OCI-LY1 (cell line): ENCODE results near the gene RNASE4.

Experiments
- H2AFZ ChIP-seq: fragments of 200-600 bp; sonication (generic), shearing (Covaris generic); 2 replicates; pipeline ENCODE4 v1.6.0; 2014; ENCODE audit warnings: antibody characterized with exemption, mild to moderate bottlenecking, low read length
- H3F3A ChIP-seq: fragments of 200-600 bp; sonication (generic), shearing (Covaris generic); 2 replicates; pipeline ENCODE4 v1.6.0; 2014; ENCODE audit warnings: mild to moderate bottlenecking, antibody characterized with exemption, low read length, moderate library complexity; ENCODE audit not compliant: insufficient read depth
- H3K27ac ChIP-seq: fragments of 200-600 bp; sonication (generic); 2 replicates; pipeline ENCODE4 v1.5.1; 2014; ENCODE audit warnings: low read length, mixed run types, mild to moderate bottlenecking, low read depth; ENCODE audit not compliant: poor library complexity, severe bottlenecking
- H3K27me3 ChIP-seq: fragments of 200-600 bp; sonication (generic); 2 replicates; pipeline ENCODE4 v1.6.0; 2014; ENCODE audit warnings: antibody characterized with exemption, mild to moderate bottlenecking, low read length, moderate library complexity; ENCODE audit not compliant: insufficient read depth
- H3K36me3 ChIP-seq: fragments of 200-600 bp; sonication (generic); 2 replicates; pipeline ENCODE4 v1.6.1; 2014; ENCODE audit warnings: mild to moderate bottlenecking, antibody characterized with exemption, low read length, moderate library complexity, mixed read lengths; ENCODE audit not compliant: insufficient read depth
- H3K4me1 ChIP-seq: fragments of 200-600 bp; sonication (generic); 2 replicates; pipeline ENCODE4 v1.5.1; 2014; ENCODE audit warnings: mild to moderate bottlenecking, low read length, moderate library complexity; ENCODE audit not compliant: insufficient read depth, severe bottlenecking
- H3K4me2 ChIP-seq: fragments of 200-600 bp; sonication (generic), shearing (Covaris generic); 2 replicates; pipeline ENCODE4 v1.6.1; 2014; ENCODE audit warnings: low read length
- H3K4me3 ChIP-seq: fragments of 200-600 bp; sonication (generic); 2 replicates; pipeline ENCODE4 v1.5.1; 2014; ENCODE audit warnings: low read length, low read depth, mild to moderate bottlenecking, mixed read lengths; ENCODE audit not compliant: poor library complexity, severe bottlenecking
- H3K79me2 ChIP-seq: fragments of 200-600 bp; shearing (Covaris generic); 2 replicates; pipeline ENCODE4 v1.6.1; 2016; ENCODE audit warnings: mixed run types, low read length, mixed read lengths; ENCODE audit not compliant: insufficient read depth
- H3K9ac ChIP-seq: fragments of 200-600 bp; sonication (generic), shearing (Covaris generic); 2 replicates; pipeline ENCODE4 v1.6.1; 2014; ENCODE audit warnings: mild to moderate bottlenecking, low read length, mixed read lengths
- H3K9me2 ChIP-seq: fragments of 200-600 bp; sonication (generic), shearing (Covaris generic); 2 replicates; pipeline ENCODE4 v1.6.1; 2014; ENCODE audit warnings: low read depth, mild to moderate bottlenecking, low read length, mixed read lengths
- H3K9me3 ChIP-seq: fragments of 200-600 bp; shearing (Covaris generic); 2 replicates; pipeline ENCODE4 v1.6.1; 2014; ENCODE audit warnings: low read length, mixed read lengths
- H4K20me1 ChIP-seq: fragments of 200-600 bp; sonication (generic), shearing (Covaris generic); 2 replicates; pipeline ENCODE4 v1.6.0; 2016; ENCODE audit warnings: mild to moderate bottlenecking, low read length; ENCODE audit not compliant: insufficient read depth
- CTCF ChIP-seq: fragments of 200-600 bp; sonication (generic), shearing (Covaris generic); IDR thresholded peaks from 2 replicates; pipeline ENCODE4 v1.5.1; 2017; ENCODE audit warnings: mild to moderate bottlenecking, antibody characterized with exemption, low read length, moderate library complexity, mixed read lengths
- EZH2 ChIP-seq: fragments of 200-600 bp; sonication (generic), shearing (Covaris generic); IDR thresholded peaks from 2 replicates; pipeline ENCODE4 v1.8.0; 2017; ENCODE audit warnings: borderline replicate concordance, mixed run types, mild to moderate bottlenecking, antibody characterized with exemption, low read length, moderate library complexity, mixed read lengths

Gene RNASE4

DNA sequence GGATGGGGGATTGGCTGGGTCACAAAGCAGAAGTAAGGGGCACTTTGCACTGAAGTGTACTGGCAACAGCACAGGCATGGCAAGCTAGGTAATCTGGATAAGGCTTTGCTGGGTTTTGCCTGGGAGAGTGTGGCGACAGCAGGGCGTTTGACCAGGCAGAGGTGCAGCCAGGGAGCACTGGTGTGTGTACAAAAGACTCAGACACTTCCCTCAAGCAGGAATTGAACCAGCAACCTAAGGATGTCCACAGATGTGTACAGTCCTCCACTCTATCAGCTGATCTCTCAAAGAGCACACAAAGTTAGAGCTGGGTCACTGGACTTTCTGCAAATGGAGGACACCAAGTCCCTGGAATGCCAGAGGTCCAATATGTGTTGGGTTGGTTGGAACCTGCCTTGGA lies 15.4 kb upstream of the RNASE4 start:
- Histone ChIP-seq H3K9me2 (no peaks in the 10 kb centered on the region), H2AFZ (no peak overlapping the region), H3K4me2 (no peak overlapping the region; the same call in 1 of the 2 replicates), H4K20me1 (no peaks in the 10 kb centered on the region), H3K4me3 (no peak overlapping the region), H3K36me3 (no peaks in the 10 kb centered on the region), H3K4me1 (peaks cover 48% of the 10 kb centered on the region), H3K9me3 (no peaks in the 10 kb centered on the region), H3K27ac (no peak overlapping the region), H3K79me2 (no peaks in the 10 kb centered on the region), H3F3A (no peaks in the 10 kb centered on the region), H3K9ac (no peak overlapping the region), H3K27me3 (0 out of 2 replicates have a peak, but pooled peaks cover 5% of the 10 kb centered on the region)
- TF ChIP-seq EZH2 (no peak), CTCF (no peak)

GRCh38 chr14:20671597-20672283 lies 12.6 kb upstream of the RNASE4 start:
- Histone ChIP-seq H3K9me3 (no peaks in the 10 kb centered on the region), H3K9ac (no peak overlapping the region), H3K27me3 (peaks cover 8% of the 10 kb centered on the region; the same call in 1 of the 2 replicates), H3K79me2 (no peaks in the 10 kb centered on the region), H3K4me3 (no peak overlapping the region), H3K27ac (no peak overlapping the region), H3K36me3 (no peaks in the 10 kb centered on the region), H3F3A (no peaks in the 10 kb centered on the region), H3K9me2 (no peaks in the 10 kb centered on the region), H3K4me1 (peaks cover 21% of the 10 kb centered on the region), H4K20me1 (no peaks in the 10 kb centered on the region), H2AFZ (no peak overlapping the region), H3K4me2 (no peak overlapping the region)
- TF ChIP-seq CTCF (no peak), EZH2 (no peak)

GRCh38 chr14:20675669-20676068 lies 8.7 kb upstream of the RNASE4 start:
- Histone ChIP-seq H3K79me2 (no peaks in the 10 kb centered on the region), H3K4me1 (peaks cover 8% of the 10 kb centered on the region), H3K9me2 (no peaks in the 10 kb centered on the region), H2AFZ (no peak overlapping the region), H3K27me3 (peaks cover 8% of the 10 kb centered on the region; the same call in 1 of the 2 replicates), H3F3A (no peaks in the 10 kb centered on the region), H3K4me2 (no peak overlapping the region), H3K27ac (no peak overlapping the region), H3K9me3 (no peaks in the 10 kb centered on the region), H3K4me3 (no peak overlapping the region), H4K20me1 (no peaks in the 10 kb centered on the region), H3K9ac (no peak overlapping the region), H3K36me3 (no peaks in the 10 kb centered on the region)
- TF ChIP-seq CTCF (no peak), EZH2 (no peak)
